ENCODE data around the gene POGLUT3. TPM values are rescaled to one million over a fixed set of nuclear protein-coding genes. Genes with fewer than 3 reads are reported as not detected.

POGLUT3 gene
- total and polyA plus RNA-seq, 12 donors: 5.9 to 17.9 (median 10.5) TPM

- H3K9me3 ChIP-seq: no peaks in the 10 kb centered on the region
- no peak for ATAC-seq
- no peak for TF ChIP-seq CTCF (IDR thresholded peaks at IDR 0.05)
- H3K27me3 ChIP-seq: no peaks in the 10 kb centered on the region
- H3K4me1 ChIP-seq: peaks cover 3 to 22% (median 18%) of the 10 kb centered on the region in 9 donors
- no peak for DNase-seq
- 61 to 65% methylated on average over 29 of the region's 29 CpGs for WGBS, 2 donors
- H3K27ac ChIP-seq: peak overlapping the region; percentile 83 to 100 (median 95)
- peak overlapping the region; percentile 62 to 83 (median 76) for H3K4me3 ChIP-seq
- intact Hi-C loops (cut with DNase I): loop anchor here in 6 of 10 donors (1.0 to 10.0 kb wide), 5 partner anchors 32 to 274 kb away; partner anchors contain the start of genes ATM (in 1 of the 6), C11orf65 (in 1 of the 6), DDX10 (in 1 of the 6) and NPAT (in 1 of the 6)
- no peaks in the 10 kb centered on the region for H3K36me3 ChIP-seq
These were observed 728 bp upstream of the POGLUT3 start for GRCh38 chr11:108498816-108499408.

DNA sequence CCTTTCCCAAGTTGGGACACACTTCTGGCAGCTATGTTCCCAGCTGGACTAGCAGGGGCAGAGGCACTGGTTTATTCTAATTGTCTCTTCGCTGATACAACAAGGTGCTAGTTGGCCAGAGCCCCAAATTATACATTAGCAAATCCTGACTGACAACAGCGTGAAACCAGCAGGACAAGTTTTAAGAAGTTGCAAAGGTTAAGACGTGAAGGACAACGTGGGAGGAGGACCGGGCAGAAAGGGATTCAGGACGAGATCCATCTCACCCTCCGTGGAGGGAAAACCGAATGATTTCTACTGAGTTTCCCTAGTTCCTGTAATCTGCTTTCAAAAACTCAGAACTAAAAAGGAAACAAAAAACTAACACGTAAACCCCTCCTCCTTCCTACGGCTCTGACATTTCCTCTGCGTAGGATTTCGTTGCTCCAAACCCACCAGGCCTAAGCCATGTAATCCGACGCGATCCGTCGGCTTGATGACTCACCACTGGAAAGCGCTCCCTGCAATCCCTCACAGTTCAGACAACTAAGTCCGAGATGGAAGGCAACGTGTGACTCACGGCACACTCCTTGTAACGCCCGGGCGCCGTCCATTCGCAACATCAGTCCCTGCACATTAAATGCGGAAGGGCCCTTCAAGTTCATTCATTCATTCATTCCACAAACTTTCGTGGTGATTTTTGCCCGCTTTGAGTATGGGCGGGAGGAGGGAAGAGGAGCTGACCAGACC is 703 bp downstream of the POGLUT3 start:
- 3 to 4% methylated on average over 30 of the region's 30 CpGs for WGBS, 2 donors

GRCh38 chr11:108496643-108497256 is 1.4 kb downstream of the POGLUT3 start:
- Histone ChIP-seq H3K4me3 (peak overlapping the region in 9 of 10 donors; percentile 64 to 83 (median 77)), H3K27ac (peak overlapping the region in 9 of 10 donors; percentile 92 to 100 (median 95)), H3K4me1 (peaks cover 3 to 22% (median 18%) of the 10 kb centered on the region in 9 donors), H3K27me3 (no peaks in the 10 kb centered on the region), H3K36me3 (no peaks in the 10 kb centered on the region), H3K9me3 (no peaks in the 10 kb centered on the region)
- ATAC-seq (no peak), DNase-seq (no peak)
- WGBS, 2 donors: 88% methylated on average over 7 of the region's 7 CpGs
- intact Hi-C loops (cut with DNase I): loop anchor here in 5 of 10 donors (1.0 to 10.0 kb wide), 6 partner anchors 29 to 272 kb away; partner anchors contain the start of genes C11orf65 (in 2 of the 5), ATM (in 1 of the 5), DDX10 (in 1 of the 5) and NPAT (in 1 of the 5)
- TF ChIP-seq CTCF (IDR thresholded peaks at IDR 0.05): no peak

More for the DNA sequence above, 703 bp downstream of the POGLUT3 start:
- Histone ChIP-seq H3K27me3 (no peaks in the 10 kb centered on the region), H3K4me1 (peaks cover 3 to 22% (median 18%) of the 10 kb centered on the region in 9 donors), H3K9me3 (no peaks in the 10 kb centered on the region), H3K4me3 (peak overlapping the region; percentile 62 to 83 (median 76)), H3K36me3 (no peaks in the 10 kb centered on the region), H3K27ac (peak overlapping the region; percentile 83 to 100 (median 95))
- ATAC-seq (peak; percentile 93 to 98 (median 96)), DNase-seq (peak; percentile 77 to 89)
- intact Hi-C loops (cut with DNase I): loop anchor here in 6 of 10 donors (1.0 to 10.0 kb wide), 6 partner anchors 30 to 273 kb away; partner anchors contain the start of genes C11orf65 (in 3 of the 6), ATM (in 1 of the 6), DDX10 (in 1 of the 6) and NPAT (in 1 of the 6)
- no peak for TF ChIP-seq CTCF (IDR thresholded peaks at IDR 0.05)

DNA sequence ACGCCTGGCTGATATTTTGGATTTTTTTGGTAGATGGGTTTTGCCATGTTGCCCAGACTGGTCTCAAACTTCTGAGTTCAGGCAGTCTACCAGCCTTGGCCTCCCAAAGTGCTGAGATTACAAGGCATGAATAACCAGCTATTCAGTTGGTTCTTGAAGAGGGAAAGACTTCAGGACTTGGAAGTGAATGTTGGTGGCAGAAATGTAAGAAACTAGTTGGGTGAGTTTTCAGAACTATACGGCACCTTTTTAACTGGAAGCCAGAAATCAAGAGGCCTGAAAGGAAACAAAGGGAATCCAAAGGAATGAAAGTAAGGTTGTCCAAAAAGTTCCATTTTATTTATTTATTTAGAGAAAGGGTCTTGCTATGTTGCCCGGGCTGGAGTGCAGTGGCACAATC is 2.9 kb downstream of the POGLUT3 start:
- TF ChIP-seq CTCF (IDR thresholded peaks at IDR 0.05): no peak
- ATAC-seq (no peak), DNase-seq (no peak)
- H3K27me3 ChIP-seq: no peaks in the 10 kb centered on the region
- WGBS, 2 donors: 97 to 100% methylated on average over 3 of the region's 3 CpGs
- no peak overlapping the region for H3K27ac ChIP-seq
- intact Hi-C loops (cut with DNase I): loop anchor here in 5 of 10 donors (5.0 to 10.0 kb wide), 4 partner anchors 149 to 271 kb away; partner anchors contain the start of genes ATM (in 1 of the 5), DDX10 (in 1 of the 5) and NPAT (in 1 of the 5)
- H3K9me3 ChIP-seq: no peaks in the 10 kb centered on the region
- peaks cover 3 to 22% (median 18%) of the 10 kb centered on the region in 9 donors for H3K4me1 ChIP-seq
- peaks cover 0 to 8% (median 0%) of the 10 kb centered on the region in 9 donors for H3K36me3 ChIP-seq
- H3K4me3 ChIP-seq: no peak overlapping the region

Data from heart right ventricle (tissue), 16 donors.